HUES6 (cell line): ENCODE measurements around the gene RNF145.

ENCODE experiments used
- H3K27ac ChIP-seq: 2 replicates; pipeline ENCODE4 v1.7.0; 2013; ENCODE audit warnings: low read depth, mild to moderate bottlenecking, low read length, inconsistent platforms
- H3K27me3 ChIP-seq: 2 replicates; pipeline ENCODE4 v1.6.1; 2013; ENCODE audit warnings: low read length; ENCODE audit not compliant: control insufficient read depth, insufficient read depth
- H3K36me3 ChIP-seq: 2 replicates; pipeline ENCODE4 v1.6.1; 2013; ENCODE audit warnings: low read length; ENCODE audit not compliant: control insufficient read depth, insufficient read depth
- H3K4me1 ChIP-seq: 2 replicates; pipeline ENCODE4 v1.6.1; 2013; ENCODE audit warnings: low read length; ENCODE audit not compliant: control insufficient read depth, insufficient read depth
- H3K4me3 ChIP-seq: 2 replicates; pipeline ENCODE4 v1.5.1; 2013; ENCODE audit warnings: low read depth, low read length
- H3K9ac ChIP-seq: one replicate; pipeline ENCODE4 v1.6.1; 2013; ENCODE audit warnings: mild to moderate bottlenecking, low read length
- H3K9me3 ChIP-seq: 2 replicates; pipeline ENCODE4 v1.6.1; 2013; ENCODE audit warnings: low read depth, low read length; ENCODE audit not compliant: control insufficient read depth, insufficient read depth

Gene RNF145

DNA sequence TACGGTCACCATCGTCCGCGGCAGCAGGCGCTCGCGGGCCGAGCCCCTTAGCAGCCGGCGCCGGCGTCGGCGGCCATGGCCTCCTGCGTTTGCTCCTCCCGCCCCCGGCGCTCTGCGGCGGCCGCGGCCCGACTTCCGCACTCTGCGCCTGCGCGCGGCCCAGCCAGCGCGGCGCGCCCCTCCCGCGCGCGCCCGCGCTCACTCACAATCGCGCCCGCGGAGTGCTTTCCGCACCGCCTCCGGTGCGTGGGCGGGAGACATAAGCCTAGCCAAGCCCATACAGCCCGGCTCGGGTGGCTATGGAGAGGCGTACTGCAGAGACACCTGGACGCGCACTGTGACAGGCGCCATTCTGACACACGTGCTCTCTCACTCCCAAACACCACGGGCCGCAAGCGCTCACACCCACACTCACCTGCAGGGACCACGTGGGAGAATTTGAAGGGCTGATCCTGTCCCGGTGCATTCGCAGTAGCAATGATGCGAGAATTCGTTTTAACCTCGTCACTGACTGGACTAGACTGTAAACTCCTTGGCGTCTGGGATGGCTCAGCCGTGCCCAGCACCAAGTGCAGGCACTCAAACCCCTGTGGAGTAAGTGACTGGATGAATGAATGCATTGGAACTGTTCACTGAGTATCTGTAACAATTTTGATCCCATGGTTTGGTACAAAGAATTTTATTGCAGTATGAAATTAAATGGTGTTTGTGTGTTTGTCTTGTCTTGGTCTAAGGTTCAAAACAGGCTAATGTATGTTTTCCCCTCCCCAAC is at the start of gene RNF145:
Gene RNF145, minus strand, starts transcription at position 116 of the 772 bp plus-strand sequence. CDS start 5,936 bp downstream, outside the sequence.
- H3K27ac ChIP-seq: peak within 1 kb of the TSS; percentile 70; the same call in 1 of the 2 replicates
- no peaks in the 10 kb centered on the region for H3K9me3 ChIP-seq
- peaks cover 20% of the 10 kb centered on the region for H3K4me1 ChIP-seq
- H3K9ac ChIP-seq: peak within 1 kb of the TSS; percentile 72
- no peaks in the 10 kb centered on the region for H3K36me3 ChIP-seq
- H3K27me3 ChIP-seq: peaks cover 8% of the 10 kb centered on the region; the same call in 1 of the 2 replicates
- peak within 1 kb of the TSS; percentile 89 for H3K4me3 ChIP-seq

- peaks cover 31% of the 10 kb centered on the region for H3K27me3 ChIP-seq
- H3K9ac ChIP-seq: no peak overlapping the region
- no peak overlapping the region for H3K27ac ChIP-seq
- no peaks in the 10 kb centered on the region for H3K9me3 ChIP-seq
- 0 out of 2 replicates have a peak, but pooled peaks cover 4% of the 10 kb centered on the region for H3K4me1 ChIP-seq
- no peaks in the 10 kb centered on the region for H3K36me3 ChIP-seq
- H3K4me3 ChIP-seq: no peak overlapping the region
Measured at GRCh38 chr5:159258361-159258760, 49.0 kb upstream of the RNF145 start.

- no peak overlapping the region for H3K4me3 ChIP-seq
- H3K9me3 ChIP-seq: no peaks in the 10 kb centered on the region
- peaks cover 31% of the 10 kb centered on the region for H3K27me3 ChIP-seq
- no peaks in the 10 kb centered on the region for H3K36me3 ChIP-seq
- no peak overlapping the region for H3K9ac ChIP-seq
- no peak overlapping the region for H3K27ac ChIP-seq
- H3K4me1 ChIP-seq: 0 out of 2 replicates have a peak, but pooled peaks cover 4% of the 10 kb centered on the region
Measured at GRCh38 chr5:159257629-159258283, 48.4 kb upstream of the RNF145 start.

DNA sequence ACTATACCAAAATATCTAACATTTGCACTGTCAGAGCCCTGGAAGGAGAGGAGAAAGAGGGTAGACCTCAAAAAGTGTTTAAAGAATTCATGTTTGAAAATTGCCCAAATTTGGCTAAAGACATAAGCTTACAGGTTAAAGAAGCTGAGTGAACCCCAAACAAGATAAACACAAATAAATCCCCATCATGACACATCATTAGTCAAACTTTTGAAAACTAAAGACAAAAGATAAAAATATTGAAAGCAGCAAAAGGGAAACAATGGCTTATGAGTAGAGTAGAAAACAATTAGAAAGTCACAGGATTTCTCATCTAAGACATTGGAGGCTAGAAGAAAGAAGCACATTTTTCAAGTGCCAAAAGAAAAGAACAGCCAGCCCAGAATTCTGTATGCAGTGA is 47.7 kb upstream of the RNF145 start:
- no peaks in the 10 kb centered on the region for H3K9me3 ChIP-seq
- no peak overlapping the region for H3K9ac ChIP-seq
- H3K4me1 ChIP-seq: no peaks in the 10 kb centered on the region
- H3K27ac ChIP-seq: no peak overlapping the region
- no peaks in the 10 kb centered on the region for H3K36me3 ChIP-seq
- no peak overlapping the region for H3K4me3 ChIP-seq
- peaks cover 31% of the 10 kb centered on the region for H3K27me3 ChIP-seq

DNA sequence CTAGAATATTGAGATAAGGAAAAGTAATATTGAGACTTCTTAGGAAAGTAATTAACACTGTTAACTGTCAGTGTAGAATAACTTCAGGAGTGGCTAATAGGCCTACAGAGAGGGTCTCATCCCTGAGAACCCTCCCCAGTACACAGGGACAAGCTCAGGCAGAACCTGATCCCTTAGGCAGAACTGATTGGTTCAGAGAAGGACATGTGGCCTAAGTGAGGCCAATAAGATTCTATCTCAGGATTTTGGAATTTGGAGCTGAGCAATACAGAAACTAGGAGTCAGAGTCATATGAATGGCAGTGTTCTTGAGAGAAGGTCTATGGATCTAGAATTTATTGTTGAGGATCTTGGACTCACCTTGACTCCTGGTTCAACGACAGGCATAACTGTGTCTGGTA is 42.8 kb upstream of the RNF145 start:
- H3K4me3 ChIP-seq: no peak overlapping the region
- H3K27me3 ChIP-seq: peaks cover 19% of the 10 kb centered on the region
- H3K27ac ChIP-seq: no peak overlapping the region
- no peak overlapping the region for H3K9ac ChIP-seq
- no peaks in the 10 kb centered on the region for H3K4me1 ChIP-seq
- H3K36me3 ChIP-seq: no peaks in the 10 kb centered on the region
- no peaks in the 10 kb centered on the region for H3K9me3 ChIP-seq

DNA sequence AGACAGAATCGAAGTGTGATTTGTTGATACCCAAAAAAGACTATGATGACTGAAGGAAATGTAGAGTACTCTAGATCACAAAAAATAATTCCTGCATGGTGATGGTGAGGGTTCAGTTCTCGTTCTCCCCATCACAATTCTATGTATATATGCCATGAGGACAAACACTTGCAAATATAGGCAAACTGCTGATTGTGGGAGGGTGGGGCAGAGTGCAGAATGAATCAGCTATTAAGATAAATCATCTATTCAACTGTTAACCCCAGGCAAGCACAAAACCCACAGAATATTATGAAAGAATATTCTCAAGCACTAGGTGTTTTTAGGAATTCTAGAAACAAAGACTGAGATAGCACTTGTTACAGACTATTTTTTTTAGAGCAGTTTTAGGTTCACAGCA is 39.8 kb upstream of the RNF145 start:
- H3K4me1 ChIP-seq: no peaks in the 10 kb centered on the region
- H3K27me3 ChIP-seq: peaks cover 14% of the 10 kb centered on the region
- no peak overlapping the region for H3K9ac ChIP-seq
- no peaks in the 10 kb centered on the region for H3K9me3 ChIP-seq
- H3K4me3 ChIP-seq: no peak overlapping the region
- H3K36me3 ChIP-seq: no peaks in the 10 kb centered on the region
- no peak overlapping the region for H3K27ac ChIP-seq

- no peaks in the 10 kb centered on the region for H3K4me1 ChIP-seq
- H3K27me3 ChIP-seq: peaks cover 14% of the 10 kb centered on the region
- no peaks in the 10 kb centered on the region for H3K36me3 ChIP-seq
- H3K9me3 ChIP-seq: no peaks in the 10 kb centered on the region
- no peak overlapping the region for H3K4me3 ChIP-seq
- no peak overlapping the region for H3K27ac ChIP-seq
- H3K9ac ChIP-seq: no peak overlapping the region
Measured at GRCh38 chr5:159244890-159245289, 35.5 kb upstream of the RNF145 start.

- Histone ChIP-seq H3K9ac (no peak overlapping the region), H3K27me3 (peaks cover 14% of the 10 kb centered on the region), H3K27ac (no peak overlapping the region), H3K9me3 (no peaks in the 10 kb centered on the region), H3K4me1 (no peaks in the 10 kb centered on the region), H3K4me3 (no peak overlapping the region), H3K36me3 (no peaks in the 10 kb centered on the region)
Measured at GRCh38 chr5:159244163-159244562, 34.8 kb upstream of the RNF145 start.

DNA sequence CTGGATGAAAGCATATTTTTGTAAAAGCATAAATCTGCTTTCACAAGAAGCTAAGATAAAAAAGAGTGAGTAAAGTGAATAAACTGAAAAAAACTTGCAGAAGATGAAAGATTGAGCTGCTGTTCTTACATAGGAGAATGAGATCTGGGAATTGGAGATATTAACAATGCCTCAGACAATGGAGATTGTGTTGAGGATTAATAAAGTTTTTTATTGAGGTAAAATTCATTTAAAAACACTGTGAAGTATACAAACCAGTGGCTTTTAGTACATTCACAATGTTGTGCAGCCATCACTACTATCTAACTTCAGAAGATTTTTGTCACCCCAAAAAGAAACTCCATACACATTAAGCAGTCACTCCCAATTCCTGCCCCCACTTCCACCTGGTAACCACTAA is 34.0 kb upstream of the RNF145 start:
- Histone ChIP-seq H3K36me3 (no peaks in the 10 kb centered on the region), H3K9ac (no peak overlapping the region), H3K4me1 (no peaks in the 10 kb centered on the region), H3K4me3 (no peak overlapping the region), H3K9me3 (no peaks in the 10 kb centered on the region), H3K27me3 (peaks cover 10% of the 10 kb centered on the region; the same call in 1 of the 2 replicates), H3K27ac (no peak overlapping the region)

DNA sequence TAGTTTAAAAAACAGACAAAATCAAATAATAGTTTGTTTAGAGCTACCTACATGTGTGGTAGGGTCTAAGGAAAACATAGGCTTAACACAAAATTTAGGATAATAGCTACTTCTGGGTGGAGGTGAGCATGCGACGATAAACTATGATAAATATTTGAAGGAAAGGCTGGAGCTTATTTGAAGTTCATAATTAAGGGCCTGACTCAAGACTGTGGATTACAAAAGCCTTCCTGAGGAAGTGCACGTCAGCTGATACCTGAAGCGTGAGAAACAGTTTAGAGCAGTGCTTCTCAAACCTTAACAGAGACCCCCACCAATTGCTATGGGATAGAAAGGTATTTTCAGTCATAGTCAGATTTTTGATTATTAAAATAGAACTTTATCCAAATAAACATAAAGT is 33.3 kb upstream of the RNF145 start:
- H3K27ac ChIP-seq: no peak overlapping the region

DNA sequence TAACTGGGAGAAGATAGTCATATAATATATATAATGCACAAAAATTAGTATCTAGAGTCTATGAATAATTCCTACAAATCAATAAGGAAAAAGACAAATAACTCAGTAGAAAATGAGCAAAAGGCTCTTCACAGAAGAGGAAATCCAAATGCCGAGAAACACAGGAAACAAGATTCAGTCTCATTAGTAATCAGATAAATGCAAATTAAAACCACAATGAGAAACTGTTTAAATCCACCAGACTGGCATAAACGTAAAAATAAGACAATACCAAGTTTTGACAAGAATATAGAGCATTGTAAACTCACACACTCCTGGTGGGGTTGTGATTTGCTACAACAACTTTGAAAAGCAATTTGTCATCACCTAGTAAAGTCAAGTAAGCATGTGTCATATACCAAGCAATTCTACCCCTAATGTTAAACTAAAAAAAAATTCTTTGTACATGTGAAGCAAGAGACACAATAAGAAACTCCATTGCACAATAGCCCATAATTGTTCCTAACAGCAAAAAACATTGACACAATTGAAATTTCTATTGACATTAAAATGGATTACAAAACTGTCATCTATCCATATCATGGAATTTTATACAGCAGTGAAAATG is 32.7 kb upstream of the RNF145 start:
- Histone ChIP-seq H3K4me3 (no peak overlapping the region), H3K9ac (no peak overlapping the region), H3K4me1 (no peaks in the 10 kb centered on the region), H3K36me3 (no peaks in the 10 kb centered on the region), H3K9me3 (no peaks in the 10 kb centered on the region), H3K27me3 (peaks cover 9% of the 10 kb centered on the region; the same call in 1 of the 2 replicates), H3K27ac (no peak overlapping the region)

More for the DNA sequence above, 33.3 kb upstream of the RNF145 start:
- no peaks in the 10 kb centered on the region for H3K9me3 ChIP-seq
- no peaks in the 10 kb centered on the region for H3K36me3 ChIP-seq
- no peak overlapping the region for H3K4me3 ChIP-seq
- H3K9ac ChIP-seq: no peak overlapping the region
- peaks cover 9% of the 10 kb centered on the region; the same call in 1 of the 2 replicates for H3K27me3 ChIP-seq
- no peaks in the 10 kb centered on the region for H3K4me1 ChIP-seq
